OCI-LY3 (cell line): ENCODE data around the gene ITK.

Source experiments
- H2AFZ ChIP-seq: fragments of 200-600, 300-600 bp; shearing (Covaris generic); 2 replicates; pipeline ENCODE4 v1.6.0; 2014; ENCODE audit warnings: antibody characterized with exemption, low read depth, low read length
- H3K27ac ChIP-seq: fragments of 200-600, 300-600 bp; sonication (generic); 2 replicates; pipeline ENCODE4 v1.5.1; 2014; ENCODE audit warnings: mild to moderate bottlenecking, low read length, moderate library complexity, mixed read lengths
- H3K27me3 ChIP-seq: fragments of 200-600, 300-600 bp; sonication (generic); 2 replicates; pipeline ENCODE4 v1.6.1; 2014; ENCODE audit warnings: low read depth, low read length, mixed read lengths
- H3K36me3 ChIP-seq: fragments of 200-600, 300-600 bp; sonication (generic); replicated peaks from 2 replicates; pipeline ENCODE3; 2014; ENCODE audit warnings: low read depth, low read length, mixed read lengths
- H3K4me1 ChIP-seq: fragments of 300-600, 200-600 bp; sonication (generic); 2 replicates; pipeline ENCODE4 v1.6.1; 2014; ENCODE audit warnings: low read length, mixed read lengths
- H3K4me2 ChIP-seq: fragments of 200-600, 300-600 bp; sonication (generic); 2 replicates; pipeline ENCODE4 v1.6.1; 2014; ENCODE audit warnings: low read length, mixed read lengths
- H3K4me3 ChIP-seq: fragments of 300-600, 200-600 bp; sonication (generic); 2 replicates; pipeline ENCODE4 v1.5.1; 2014; ENCODE audit warnings: antibody characterized with exemption, mild to moderate bottlenecking, low read length, moderate library complexity
- H3K79me2 ChIP-seq: fragments of 300-600, 200-600 bp; shearing (Covaris generic); 2 replicates; pipeline ENCODE4 v1.6.1; 2014; ENCODE audit warnings: mild to moderate bottlenecking, low read length, mixed read lengths
- H3K9ac ChIP-seq: fragments of 300-600, 200-600 bp; shearing (Covaris generic); 2 replicates; pipeline ENCODE4 v1.6.0; 2014; ENCODE audit warnings: mild to moderate bottlenecking, low read length, moderate library complexity
- H3K9me3 ChIP-seq: fragments of 200-600, 300-600 bp; shearing (Covaris generic); 2 replicates; pipeline ENCODE4 v1.6.1; 2014; ENCODE audit warnings: low read length, mixed read lengths; ENCODE audit not compliant: insufficient read depth
- H4K20me1 ChIP-seq: fragments of 200-600, 300-600 bp; sonication (generic); 2 replicates; pipeline ENCODE4 v1.6.1; 2016; ENCODE audit warnings: low read length, mixed read lengths; ENCODE audit not compliant: insufficient read depth
- EZH2phosphoT487 ChIP-seq: fragments of 200-600 bp; shearing (Covaris generic); IDR thresholded peaks from 2 replicates; pipeline ENCODE4 v1.6.1; 2018; ENCODE audit warnings: antibody characterized with exemption, mixed run types, low read depth
- TF ChIP-seq, protein P1 (sequence below): fragments of 200-600, 300-600 bp; sonication (generic); IDR thresholded peaks from 2 replicates; pipeline ENCODE4 v1.5.1; 2014; ENCODE audit warnings: antibody characterized with exemption, low read length, low read depth

ITK gene

DNA sequence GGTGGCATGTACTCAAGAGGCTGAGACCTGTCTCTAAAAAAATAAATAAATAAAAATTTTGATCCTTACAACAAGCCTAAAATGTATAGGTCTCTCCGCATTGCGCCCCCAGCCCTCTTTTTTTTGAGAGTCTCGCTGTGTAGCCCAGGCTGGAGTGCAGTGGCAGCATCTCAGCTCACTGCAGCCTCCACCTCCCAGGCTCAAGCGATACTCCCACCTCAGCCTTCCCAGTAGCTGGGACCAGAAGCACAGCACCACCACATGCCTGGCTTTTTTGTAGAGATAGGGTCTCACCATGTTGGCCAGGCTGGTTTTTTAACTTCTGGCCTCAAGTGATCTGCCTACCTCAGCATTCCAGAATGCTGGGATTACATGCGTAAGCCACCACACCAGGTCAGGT, 12.4 kb upstream of the ITK start:
- no peaks in the 10 kb centered on the region for H3K9me3 ChIP-seq
- H3K79me2 ChIP-seq, result no peaks in the 10 kb centered on the region
- H3K4me3 ChIP-seq, result no peak overlapping the region
- no peaks in the 10 kb centered on the region for H3K36me3 ChIP-seq
- peaks cover 5% of the 10 kb centered on the region; the same call in 1 of the 2 replicates for H3K27me3 ChIP-seq
- no peak overlapping the region for H2AFZ ChIP-seq
- H4K20me1 ChIP-seq, result no peaks in the 10 kb centered on the region
- peaks cover 9% of the 10 kb centered on the region for H3K4me1 ChIP-seq
- H3K9ac ChIP-seq, result no peak overlapping the region
- no peak for TF ChIP-seq EZH2phosphoT487
- TF ChIP-seq, protein P1, sequence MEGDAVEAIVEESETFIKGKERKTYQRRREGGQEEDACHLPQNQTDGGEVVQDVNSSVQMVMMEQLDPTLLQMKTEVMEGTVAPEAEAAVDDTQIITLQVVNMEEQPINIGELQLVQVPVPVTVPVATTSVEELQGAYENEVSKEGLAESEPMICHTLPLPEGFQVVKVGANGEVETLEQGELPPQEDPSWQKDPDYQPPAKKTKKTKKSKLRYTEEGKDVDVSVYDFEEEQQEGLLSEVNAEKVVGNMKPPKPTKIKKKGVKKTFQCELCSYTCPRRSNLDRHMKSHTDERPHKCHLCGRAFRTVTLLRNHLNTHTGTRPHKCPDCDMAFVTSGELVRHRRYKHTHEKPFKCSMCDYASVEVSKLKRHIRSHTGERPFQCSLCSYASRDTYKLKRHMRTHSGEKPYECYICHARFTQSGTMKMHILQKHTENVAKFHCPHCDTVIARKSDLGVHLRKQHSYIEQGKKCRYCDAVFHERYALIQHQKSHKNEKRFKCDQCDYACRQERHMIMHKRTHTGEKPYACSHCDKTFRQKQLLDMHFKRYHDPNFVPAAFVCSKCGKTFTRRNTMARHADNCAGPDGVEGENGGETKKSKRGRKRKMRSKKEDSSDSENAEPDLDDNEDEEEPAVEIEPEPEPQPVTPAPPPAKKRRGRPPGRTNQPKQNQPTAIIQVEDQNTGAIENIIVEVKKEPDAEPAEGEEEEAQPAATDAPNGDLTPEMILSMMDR, result no peak
- no peak overlapping the region for H3K4me2 ChIP-seq
- no peak overlapping the region for H3K27ac ChIP-seq

DNA sequence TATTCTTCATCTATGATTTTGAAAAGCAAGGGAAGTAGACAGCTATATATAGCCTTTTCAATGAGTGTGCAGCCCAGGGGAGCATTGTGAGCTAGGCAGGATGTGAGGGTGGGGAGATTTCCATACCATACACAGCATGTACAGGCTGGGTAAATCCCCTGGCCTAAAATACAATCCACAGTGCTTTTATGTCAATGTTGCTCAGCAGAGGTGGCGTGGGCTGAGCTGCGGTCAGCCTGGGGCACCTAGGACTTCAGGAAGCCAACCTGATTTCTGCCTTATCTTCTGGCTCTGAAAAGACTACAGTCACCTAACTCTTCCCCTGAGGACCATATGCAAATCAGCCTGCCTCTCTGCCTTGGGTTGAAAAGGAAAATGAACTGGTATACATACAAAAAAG, 8.2 kb upstream of the ITK start:
- no peak overlapping the region; the same call in 1 of the 2 replicates for H2AFZ ChIP-seq
- H3K4me1 ChIP-seq, result peaks cover 9% of the 10 kb centered on the region
- no peak overlapping the region for H3K9ac ChIP-seq
- no peaks in the 10 kb centered on the region for H3K36me3 ChIP-seq
- no peaks in the 10 kb centered on the region for H3K79me2 ChIP-seq
- peak overlapping the region; percentile 28; the same call in 1 of the 2 replicates for H3K4me3 ChIP-seq
- peaks cover 3% of the 10 kb centered on the region; the same call in 1 of the 2 replicates for H3K27me3 ChIP-seq
- H3K27ac ChIP-seq, result no peak overlapping the region
- peak overlapping the region; percentile 35 for H3K4me2 ChIP-seq
- H4K20me1 ChIP-seq, result no peaks in the 10 kb centered on the region
- no peaks in the 10 kb centered on the region for H3K9me3 ChIP-seq
- TF ChIP-seq, protein P1, result no peak
- TF ChIP-seq EZH2phosphoT487, result no peak

DNA sequence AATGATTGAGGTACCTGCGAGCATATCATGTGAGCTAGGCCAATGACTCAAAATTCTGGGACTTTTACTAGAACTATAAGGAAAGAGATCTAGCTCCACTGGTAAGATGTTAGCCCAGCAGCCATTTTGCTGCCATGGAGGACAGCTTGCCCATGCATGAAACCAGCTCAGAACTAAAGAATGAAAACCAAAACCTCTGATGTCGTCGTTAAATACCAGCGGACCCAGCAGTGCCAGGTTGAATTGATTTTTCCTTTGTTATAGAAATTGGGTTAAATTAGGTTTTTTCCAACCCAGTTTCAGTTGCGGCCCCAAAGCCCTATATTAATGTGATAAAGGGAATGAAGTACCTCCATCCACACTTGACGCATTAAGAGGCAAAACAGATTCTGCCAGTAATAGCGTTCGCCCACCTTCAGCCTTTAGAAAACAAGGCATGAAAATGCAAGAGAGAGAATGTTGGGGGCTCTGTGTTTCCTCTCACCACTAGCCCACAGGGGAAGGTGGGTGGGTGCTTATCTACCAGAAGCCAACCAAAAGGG, 5.5 kb upstream of the ITK start:
- Histone ChIP-seq H3K27me3 (peaks cover 5% of the 10 kb centered on the region; the same call in 1 of the 2 replicates), H3K79me2 (no peaks in the 10 kb centered on the region), H2AFZ (no peak overlapping the region), H3K4me1 (peaks cover 9% of the 10 kb centered on the region), H3K9me3 (no peaks in the 10 kb centered on the region), H4K20me1 (no peaks in the 10 kb centered on the region), H3K27ac (no peak overlapping the region), H3K4me2 (no peak overlapping the region), H3K9ac (no peak overlapping the region), H3K36me3 (no peaks in the 10 kb centered on the region), H3K4me3 (no peak overlapping the region)
- no peak for TF ChIP-seq EZH2phosphoT487
- TF ChIP-seq, protein P1, result no peak

DNA sequence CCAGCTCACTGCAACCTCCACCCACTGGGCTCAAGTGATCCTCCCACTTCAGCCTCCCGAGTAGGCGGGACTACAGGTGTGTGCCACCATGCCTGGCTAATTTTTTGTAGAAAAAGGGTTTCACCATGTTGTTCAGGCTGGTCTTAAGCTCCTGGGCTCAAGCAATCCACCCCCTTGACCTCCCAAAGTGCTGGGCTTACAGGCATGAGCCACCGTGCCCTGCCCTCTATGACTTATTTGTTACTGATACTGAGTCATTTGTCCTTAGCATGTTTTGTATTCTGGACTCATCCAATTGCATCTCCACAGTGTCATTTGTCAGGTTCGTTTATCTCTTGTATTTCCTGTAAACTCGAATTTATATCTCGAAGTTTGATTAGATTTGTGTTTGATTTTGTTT, 2.7 kb upstream of the ITK start:
- H3K9me3 ChIP-seq, result no peaks in the 10 kb centered on the region
- no peaks in the 10 kb centered on the region for H3K4me1 ChIP-seq
- TF ChIP-seq EZH2phosphoT487, result no peak
- TF ChIP-seq, protein P1, result no peak
- H3K79me2 ChIP-seq, result no peaks in the 10 kb centered on the region
- H3K9ac ChIP-seq, result no peak overlapping the region
- H3K27me3 ChIP-seq, result peaks cover 26% of the 10 kb centered on the region
- no peak overlapping the region for H3K27ac ChIP-seq
- H3K4me2 ChIP-seq, result no peak overlapping the region
- no peak overlapping the region for H3K4me3 ChIP-seq
- H2AFZ ChIP-seq, result no peak overlapping the region
- H4K20me1 ChIP-seq, result no peaks in the 10 kb centered on the region
- no peaks in the 10 kb centered on the region for H3K36me3 ChIP-seq
